Renal cortical epithelial cell (primary cell): ENCODE data around the gene U2AF1L4. TPM values are rescaled to one million over a fixed set of nuclear protein-coding genes. Genes with fewer than 3 reads are reported as not detected.
A peak's percentile ranks its signal among the peaks of the same experiment; 100 is the strongest.

ENCODE experiments used
- DNase-seq: peaks from one replicate; pipeline ENCODE4 v3.0.0-alpha.2; 2011; ENCODE audit warnings: low read depth
- total RNA-seq: library from RNA; depleted of rRNA; stranded (reverse); fragments of >200 nt; gene quantifications from 2 replicates; pipeline ENCODE4 v1.2.3, GENCODE V29; 2014

U2AF1L4 gene
- total RNA-seq, result 5.6 and 7.2 TPM in 2 replicates

GRCh38 chr19:35745328-35746086 is at the start of gene U2AF1L4, which contains the start of gene PSENEN:
U2AF1L4 (minus strand) TSS chr19:35745418; CDS start chr19:35745391, 27 bp downstream.
PSENEN (plus strand) TSS chr19:35745651; CDS start chr19:35745931, 280 bp downstream.
- peak; percentile 99 for DNase-seq

- DNase-seq, result no peak
Observed at GRCh38 chr19:35793381-35794165, 48.4 kb upstream of the U2AF1L4 start.

GRCh38 chr19:35792888-35793287 is 47.7 kb upstream of the U2AF1L4 start:
- DNase-seq, result no peak

GRCh38 chr19:35792312-35792711 is 47.1 kb upstream of the U2AF1L4 start:
- DNase-seq, result no peak

GRCh38 chr19:35791814-35792279 is 46.6 kb upstream of the U2AF1L4 start:
- DNase-seq, result no peak

GRCh38 chr19:35790981-35791813 is 46.0 kb upstream of the U2AF1L4 start:
- DNase-seq, result no peak

GRCh38 chr19:35789978-35790944 is 45.0 kb upstream of the U2AF1L4 start:
- no peak for DNase-seq

- DNase-seq, result no peak
Observed at GRCh38 chr19:35789195-35789977, 44.2 kb upstream of the U2AF1L4 start.

- DNase-seq, result no peak
Observed at GRCh38 chr19:35788205-35788960, 43.2 kb upstream of the U2AF1L4 start.

GRCh38 chr19:35787227-35787799 is 42.1 kb upstream of the U2AF1L4 start:
- DNase-seq, result no peak

GRCh38 chr19:35786299-35787160 is 41.3 kb upstream of the U2AF1L4 start:
- DNase-seq, result no peak

- no peak for DNase-seq
Observed at GRCh38 chr19:35785339-35785627, 40.1 kb upstream of the U2AF1L4 start.

GRCh38 chr19:35784503-35785338 is 39.5 kb upstream of the U2AF1L4 start:
- no peak for DNase-seq

- no peak for DNase-seq
Observed at GRCh38 chr19:35783469-35784434, 38.5 kb upstream of the U2AF1L4 start.

GRCh38 chr19:35782589-35782988 is 37.4 kb upstream of the U2AF1L4 start:
- no peak for DNase-seq

- DNase-seq, result no peak
Observed at GRCh38 chr19:35781650-35782049, 36.4 kb upstream of the U2AF1L4 start.
